ENCODE measurements around the gene OR1L6.

OR1L6 gene

DNA sequence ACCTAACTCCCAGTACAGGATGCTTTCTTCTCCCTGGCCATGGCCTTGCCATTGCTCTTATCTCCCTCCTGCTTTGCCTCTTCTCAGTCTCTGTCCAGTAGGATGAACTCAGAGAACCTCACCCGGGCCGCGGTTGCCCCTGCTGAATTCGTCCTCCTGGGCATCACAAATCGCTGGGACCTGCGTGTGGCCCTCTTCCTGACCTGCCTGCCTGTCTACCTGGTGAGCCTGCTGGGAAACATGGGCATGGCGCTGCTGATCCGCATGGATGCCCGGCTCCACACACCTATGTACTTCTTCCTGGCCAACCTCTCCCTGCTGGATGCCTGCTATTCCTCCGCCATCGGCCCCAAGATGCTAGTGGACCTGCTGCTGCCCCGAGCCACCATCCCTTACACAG lies 46.7 kb downstream of the OR1L6 start, which contains the start of gene OR5C1:
Gene OR5C1 (plus strand): TSS at position 103 of the 400 bp plus-strand sequence. CDS start 0 bp downstream, at position 103.
- TF ChIP-seq, protein P1, sequence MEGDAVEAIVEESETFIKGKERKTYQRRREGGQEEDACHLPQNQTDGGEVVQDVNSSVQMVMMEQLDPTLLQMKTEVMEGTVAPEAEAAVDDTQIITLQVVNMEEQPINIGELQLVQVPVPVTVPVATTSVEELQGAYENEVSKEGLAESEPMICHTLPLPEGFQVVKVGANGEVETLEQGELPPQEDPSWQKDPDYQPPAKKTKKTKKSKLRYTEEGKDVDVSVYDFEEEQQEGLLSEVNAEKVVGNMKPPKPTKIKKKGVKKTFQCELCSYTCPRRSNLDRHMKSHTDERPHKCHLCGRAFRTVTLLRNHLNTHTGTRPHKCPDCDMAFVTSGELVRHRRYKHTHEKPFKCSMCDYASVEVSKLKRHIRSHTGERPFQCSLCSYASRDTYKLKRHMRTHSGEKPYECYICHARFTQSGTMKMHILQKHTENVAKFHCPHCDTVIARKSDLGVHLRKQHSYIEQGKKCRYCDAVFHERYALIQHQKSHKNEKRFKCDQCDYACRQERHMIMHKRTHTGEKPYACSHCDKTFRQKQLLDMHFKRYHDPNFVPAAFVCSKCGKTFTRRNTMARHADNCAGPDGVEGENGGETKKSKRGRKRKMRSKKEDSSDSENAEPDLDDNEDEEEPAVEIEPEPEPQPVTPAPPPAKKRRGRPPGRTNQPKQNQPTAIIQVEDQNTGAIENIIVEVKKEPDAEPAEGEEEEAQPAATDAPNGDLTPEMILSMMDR (IDR thresholded peaks at IDR 0.05; ENCODE audit: insufficient read depth, missing control alignments): no peak
- no peak for FAIRE-seq
- no peak for DNase-seq (ENCODE audit: insufficient read length, low spot score)

DNA sequence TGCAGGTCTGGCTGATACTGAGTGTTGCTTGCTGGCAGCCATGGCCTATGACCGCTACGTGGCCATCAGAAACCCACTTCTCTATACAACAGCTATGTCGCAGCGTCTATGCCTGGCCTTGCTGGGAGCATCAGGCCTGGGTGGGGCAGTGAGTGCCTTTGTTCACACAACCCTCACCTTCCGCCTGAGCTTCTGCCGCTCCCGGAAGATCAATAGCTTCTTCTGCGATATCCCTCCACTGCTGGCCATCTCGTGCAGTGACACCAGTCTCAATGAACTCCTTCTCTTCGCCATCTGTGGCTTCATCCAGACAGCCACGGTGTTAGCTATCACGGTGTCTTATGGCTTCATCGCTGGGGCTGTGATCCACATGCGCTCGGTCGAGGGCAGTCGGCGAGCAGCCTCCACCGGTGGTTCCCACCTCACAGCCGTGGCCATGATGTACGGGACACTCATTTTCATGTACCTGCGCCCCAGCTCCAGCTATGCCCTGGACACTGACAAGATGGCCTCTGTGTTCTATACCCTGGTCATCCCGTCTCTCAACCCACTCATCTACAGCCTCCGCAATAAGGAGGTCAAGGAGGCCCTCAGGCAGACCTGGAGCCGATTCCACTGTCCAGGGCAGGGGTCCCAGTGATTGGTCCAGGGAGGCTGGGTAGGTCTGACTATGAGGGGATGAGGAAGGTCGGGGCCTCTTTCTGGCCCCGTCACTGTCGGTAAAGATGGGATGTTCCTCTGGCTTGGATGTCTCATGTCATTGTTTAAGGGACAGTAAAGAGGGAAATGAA lies 47.3 kb downstream of the OR1L6 start:
- no peak for DNase-seq (ENCODE audit: insufficient read length, low spot score)
- FAIRE-seq: no peak

GRCh38 chr9:122791872-122792669 lies 50.0 kb downstream of the OR1L6 start:
- no peak for DNase-seq (ENCODE audit: insufficient read length, low spot score)
- TF ChIP-seq, protein P1 (IDR thresholded peaks at IDR 0.05; ENCODE audit: insufficient read depth, missing control alignments): no peak
- FAIRE-seq: no peak

More for the DNA sequence above, 47.3 kb downstream of the OR1L6 start:
- TF ChIP-seq, protein P1 (IDR thresholded peaks at IDR 0.05; ENCODE audit: insufficient read depth, missing control alignments): no peak

GRCh38 chr9:122797316-122798063 lies 55.4 kb downstream of the OR1L6 start:
- TF ChIP-seq, protein P1 (IDR thresholded peaks at IDR 0.05; ENCODE audit: insufficient read depth, missing control alignments): no peak
- FAIRE-seq (no peak), DNase-seq (ENCODE audit: insufficient read length, low spot score) (no peak)

Data from D721Med (cell line).